DMS 273 (cell line): ENCODE measurements around the gene DHX57.

ENCODE experiments used
- DNase-seq: peaks from one replicate; lab custom pipeline; 2025; ENCODE audit not compliant: unreplicated experiment; lab: John Stamatoyannopoulos, UW

Gene DHX57

DNA sequence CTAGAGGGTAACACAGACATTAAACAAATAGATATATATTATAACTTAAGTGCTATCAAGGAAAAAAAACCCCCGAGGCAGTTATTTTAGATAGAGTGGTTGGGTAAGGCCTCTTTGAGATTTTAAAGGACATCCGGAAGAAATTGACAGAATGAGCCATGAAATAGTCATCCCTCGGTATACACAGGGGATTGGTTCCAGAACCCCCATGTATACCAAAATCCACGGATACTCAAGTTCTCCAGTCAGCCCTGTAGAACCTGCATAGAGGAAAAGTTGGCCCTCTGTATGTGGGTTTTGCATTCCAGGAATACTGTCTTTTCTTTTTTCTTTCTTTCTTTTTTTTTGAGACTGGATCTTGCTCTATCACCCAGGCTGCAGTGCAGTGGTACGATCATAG is 2.0 kb downstream of the DHX57 start:
- no peak for DNase-seq

DNA sequence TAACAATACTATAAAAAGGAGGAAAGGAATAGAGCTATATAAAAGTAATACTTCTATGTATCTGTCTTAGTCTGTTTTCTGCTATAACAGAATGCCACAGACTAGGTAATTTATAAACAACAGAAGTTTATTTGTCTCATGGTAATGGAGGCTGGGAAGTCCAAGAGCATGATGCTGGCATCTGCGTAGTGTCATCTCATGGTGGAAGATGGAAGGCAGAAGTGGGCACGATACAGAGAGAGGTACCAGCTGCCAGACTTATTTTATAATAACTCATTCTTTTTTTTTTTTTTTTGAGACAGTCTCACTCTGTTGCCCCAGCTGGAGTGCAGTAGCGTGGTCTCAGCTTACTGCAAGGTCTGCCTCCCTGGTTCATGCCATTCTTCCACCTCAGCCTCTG is 4.3 kb downstream of the DHX57 start:
- no peak for DNase-seq

DNA sequence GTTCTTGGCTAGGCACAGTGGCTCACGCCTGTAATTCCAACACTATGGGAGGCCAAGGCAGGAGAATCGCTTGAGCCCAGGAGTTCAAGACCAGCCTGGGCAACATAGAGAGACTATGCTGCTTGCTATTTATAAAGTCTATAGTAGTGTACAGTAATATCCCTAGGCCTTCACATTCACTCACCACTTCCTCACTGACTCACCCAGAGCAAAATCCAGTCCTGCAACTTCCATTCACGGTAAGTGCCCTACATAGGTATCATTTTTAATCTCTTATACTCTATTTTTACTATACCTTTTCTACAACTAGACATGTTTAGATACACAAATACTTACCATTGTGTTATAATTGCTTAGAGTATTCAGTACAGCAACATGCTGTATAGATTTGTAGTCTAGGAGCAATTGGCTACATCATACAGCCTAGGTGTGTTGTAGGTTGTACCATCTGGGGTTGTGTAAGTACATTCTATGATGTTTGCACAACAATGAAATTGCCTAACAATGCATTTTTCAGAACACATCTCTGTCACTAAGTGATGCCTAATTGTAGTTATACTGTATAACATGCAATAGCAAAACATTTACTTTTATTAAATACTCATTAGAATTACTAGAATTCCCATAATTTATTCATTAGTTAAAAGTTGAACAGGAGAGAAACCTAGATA is 8.8 kb downstream of the DHX57 start:
- no peak for DNase-seq

DNA sequence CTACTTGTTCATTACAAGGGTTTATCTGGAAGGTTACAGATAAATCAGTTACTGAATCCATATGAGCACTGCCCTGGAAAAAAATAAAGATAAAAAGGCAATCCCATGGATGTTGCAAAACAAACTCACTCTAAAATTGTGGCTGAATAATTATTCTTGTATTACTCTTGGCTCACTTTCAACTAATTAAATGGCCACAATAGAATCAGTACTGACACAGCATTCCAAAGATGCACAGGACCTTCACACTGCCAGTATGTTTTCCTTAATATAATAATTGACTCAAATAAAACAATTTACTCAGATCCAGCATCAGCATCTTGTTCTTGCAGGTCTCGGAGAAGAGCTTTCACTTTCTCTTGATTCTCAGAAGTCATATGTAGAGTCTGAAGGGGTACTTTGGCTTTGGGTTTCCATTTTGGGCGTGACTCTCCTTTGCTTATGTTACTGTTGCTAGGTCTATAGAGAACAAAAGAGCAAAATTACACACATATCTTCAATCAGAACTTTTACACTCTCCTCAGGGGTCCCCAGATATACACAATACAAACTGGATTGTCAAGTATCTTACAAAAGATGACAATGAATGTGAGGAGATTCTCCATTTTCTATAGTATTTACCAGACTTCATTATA is 12.6 kb downstream of the DHX57 start:
- no peak for DNase-seq

DNA sequence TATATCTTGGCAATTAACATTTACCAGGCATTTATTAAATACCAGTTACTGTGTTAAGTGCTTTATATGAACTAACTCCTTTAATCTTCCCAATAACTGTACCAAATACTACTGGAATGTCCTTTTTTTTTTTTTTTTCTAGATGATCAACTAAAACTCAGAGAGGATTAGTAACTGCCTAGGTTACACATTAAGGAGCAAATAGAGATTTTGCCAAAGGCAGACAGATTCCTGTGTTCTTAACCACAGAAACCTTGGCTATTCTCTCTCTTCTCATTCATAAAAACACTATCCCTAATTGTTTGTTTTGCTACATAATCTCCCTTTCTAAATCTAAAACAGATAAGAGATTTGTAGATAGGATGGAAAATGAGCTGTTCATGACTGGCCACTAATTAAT is 13.3 kb downstream of the DHX57 start:
- DNase-seq = no peak

DNA sequence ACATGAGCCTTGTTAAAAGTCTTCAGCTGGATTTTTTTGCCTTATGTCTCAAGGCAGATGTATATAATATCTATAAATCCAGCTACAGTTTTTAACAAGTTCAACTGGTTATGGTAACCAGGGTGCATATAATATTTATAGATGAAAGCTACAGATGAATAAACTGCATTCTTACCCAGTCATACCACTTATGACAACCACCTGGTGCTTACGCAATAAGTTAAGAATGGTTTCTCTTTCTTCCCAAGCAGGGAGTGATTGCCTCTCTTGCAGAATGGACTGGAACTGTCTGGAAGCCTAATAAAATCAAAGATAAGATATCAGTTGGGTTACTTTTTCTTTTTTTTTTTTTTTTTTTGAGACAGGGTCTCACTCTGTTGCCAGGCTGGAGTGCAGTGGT is 19.6 kb downstream of the DHX57 start:
- DNase-seq = no peak

DNA sequence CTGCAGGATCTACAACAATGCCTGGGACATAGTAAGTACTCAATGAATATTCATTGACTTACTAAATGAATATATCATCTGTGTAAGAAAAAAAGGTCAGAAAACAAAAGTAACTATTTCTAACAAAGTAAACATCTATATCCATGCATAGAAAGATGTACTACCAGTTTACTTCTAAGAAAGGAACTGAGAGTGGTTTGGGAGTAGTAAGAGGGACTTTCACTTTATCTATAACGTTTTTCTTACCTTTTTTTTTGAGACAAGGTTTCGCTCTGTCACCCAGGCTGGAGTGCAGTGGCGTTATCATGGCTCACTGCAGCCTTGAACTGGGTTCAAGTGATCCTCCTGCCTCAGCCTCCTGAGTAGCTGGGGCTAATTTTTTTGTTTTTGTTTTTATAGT is 25.7 kb downstream of the DHX57 start:
- DNase-seq = no peak

DNA sequence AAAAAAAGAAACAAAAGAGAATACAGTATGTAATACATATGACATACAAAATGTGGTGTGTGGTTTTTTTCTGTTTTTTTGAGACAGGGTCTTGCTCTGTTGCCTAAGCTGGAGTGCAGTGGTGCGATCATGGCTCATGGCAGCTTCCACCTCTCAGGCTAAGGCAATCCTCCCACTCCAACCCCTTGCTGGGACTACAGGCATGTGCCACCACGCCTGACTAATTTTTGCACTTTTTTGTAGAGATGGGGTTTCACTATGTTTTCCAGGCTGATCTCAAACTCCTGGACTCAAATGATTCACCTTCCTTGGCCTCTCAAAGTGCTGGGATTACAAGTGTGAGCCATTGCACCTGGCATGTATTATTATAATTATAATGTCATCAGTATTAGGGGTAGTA is 38.9 kb downstream of the DHX57 start:
- no peak for DNase-seq

DNA sequence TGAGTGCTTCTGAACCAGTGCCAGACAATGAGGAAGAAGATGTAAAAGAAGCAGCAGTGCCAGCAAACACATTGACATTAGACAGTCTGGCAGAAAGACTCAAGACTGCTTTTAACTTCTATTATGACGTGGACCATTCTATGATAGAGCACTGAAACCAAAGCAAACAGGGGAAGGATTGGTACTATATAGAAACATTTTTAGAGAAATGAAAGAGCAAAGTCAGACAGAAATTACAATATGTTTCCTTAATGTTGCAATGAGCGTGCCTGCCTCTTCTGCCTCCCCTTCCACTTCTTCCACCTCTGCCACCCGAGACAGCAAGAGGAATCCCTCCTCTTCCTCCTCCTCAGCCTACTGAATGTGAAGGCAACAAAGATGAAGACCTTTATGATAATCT is 39.7 kb downstream of the DHX57 start:
- no peak for DNase-seq

DNA sequence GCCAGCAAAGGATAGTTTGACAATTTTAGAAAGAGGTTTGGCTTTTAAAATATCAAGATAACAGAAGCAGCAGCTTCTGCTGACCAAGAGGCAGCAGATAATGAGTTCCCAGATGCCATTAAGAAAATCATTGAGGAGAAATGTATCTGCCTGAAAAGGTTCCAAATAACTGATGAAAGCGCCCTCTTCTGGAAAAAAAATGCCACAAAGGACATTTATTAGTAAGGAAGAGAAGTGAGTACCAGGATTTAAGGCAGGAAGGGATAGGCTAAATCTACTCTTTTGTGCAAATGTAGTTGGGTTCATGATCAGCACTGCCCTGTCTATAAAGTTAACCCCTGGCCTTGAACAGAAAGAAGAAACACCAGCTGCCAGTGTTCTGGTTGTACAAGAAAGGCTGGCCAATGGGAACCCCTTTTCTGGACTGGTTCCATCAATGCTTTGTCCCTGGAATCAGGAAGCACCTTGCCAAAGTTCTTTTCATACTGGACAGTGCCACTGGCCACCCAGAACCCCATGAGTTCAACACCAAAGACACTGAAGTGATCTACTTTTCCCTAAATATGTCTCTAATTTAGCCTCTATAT is 40.6 kb downstream of the DHX57 start:
- DNase-seq = peak; percentile 54

DNA sequence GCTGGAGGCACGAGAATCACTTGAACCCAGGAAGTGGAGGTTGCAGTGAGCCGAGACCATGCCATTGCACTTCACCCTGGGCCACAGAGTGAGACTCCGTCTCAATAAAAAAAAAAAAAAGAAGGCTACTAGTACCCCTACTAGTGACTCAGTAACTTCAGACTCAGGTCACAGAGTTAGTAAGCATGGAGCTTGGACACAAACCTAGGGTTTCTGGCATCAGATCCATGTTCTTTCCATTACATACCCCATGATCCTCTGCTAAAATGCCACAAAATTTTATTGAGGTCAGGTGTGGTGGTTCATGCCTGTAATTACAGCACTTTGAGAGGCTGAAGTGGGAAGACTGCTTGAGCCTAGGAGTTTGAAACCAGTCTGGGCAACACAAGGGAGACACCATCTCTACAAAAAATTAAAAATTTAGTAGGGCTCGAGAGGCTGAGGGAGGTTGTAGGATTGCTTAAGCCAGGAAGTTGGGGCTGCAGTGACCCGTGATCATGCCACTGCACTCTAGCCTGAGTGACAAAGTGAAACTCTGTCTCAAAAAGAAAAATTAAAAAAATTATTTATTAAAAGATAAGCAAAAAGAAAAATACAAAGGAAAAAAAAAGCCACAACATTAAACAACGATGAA is 45.1 kb downstream of the DHX57 start:
- DNase-seq = no peak

DNA sequence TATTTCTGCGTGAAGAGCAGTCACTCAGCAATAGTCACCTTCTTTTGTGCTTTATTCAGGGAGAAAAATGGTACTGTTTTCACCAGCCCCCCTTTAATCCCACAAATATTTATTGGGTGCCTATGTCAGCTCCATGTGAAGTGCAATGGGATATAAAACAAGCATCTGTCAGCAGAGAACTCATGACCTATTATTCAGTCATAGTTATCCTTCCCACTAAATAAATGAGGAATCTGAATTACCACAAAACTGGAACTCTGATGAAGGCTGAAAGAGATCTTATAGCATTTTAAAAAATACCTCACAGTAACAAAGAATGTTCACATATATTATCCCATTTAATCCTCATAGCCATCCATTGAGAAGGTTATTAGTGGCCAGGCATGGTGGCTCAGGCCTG is 45.8 kb downstream of the DHX57 start:
- DNase-seq = no peak

DNA sequence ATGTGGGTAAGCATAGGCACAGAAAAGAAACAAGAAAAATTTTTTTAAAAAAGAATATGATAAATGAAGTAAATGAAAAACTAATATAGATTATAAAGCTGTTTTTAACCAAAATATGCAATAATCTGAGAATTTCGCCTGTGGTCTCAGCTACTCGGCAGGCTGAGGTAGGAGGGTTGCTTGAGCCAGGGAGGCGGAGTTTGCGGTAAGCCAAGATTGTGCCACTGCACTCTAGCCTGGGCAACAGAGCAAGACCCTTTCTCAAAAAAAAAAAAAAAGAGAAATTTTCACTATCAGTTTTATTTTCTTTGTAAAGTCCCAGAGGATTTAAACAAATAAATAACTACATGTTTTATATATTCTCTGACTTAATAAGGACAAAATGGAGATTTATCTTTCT is 47.3 kb downstream of the DHX57 start:
- no peak for DNase-seq

DNA sequence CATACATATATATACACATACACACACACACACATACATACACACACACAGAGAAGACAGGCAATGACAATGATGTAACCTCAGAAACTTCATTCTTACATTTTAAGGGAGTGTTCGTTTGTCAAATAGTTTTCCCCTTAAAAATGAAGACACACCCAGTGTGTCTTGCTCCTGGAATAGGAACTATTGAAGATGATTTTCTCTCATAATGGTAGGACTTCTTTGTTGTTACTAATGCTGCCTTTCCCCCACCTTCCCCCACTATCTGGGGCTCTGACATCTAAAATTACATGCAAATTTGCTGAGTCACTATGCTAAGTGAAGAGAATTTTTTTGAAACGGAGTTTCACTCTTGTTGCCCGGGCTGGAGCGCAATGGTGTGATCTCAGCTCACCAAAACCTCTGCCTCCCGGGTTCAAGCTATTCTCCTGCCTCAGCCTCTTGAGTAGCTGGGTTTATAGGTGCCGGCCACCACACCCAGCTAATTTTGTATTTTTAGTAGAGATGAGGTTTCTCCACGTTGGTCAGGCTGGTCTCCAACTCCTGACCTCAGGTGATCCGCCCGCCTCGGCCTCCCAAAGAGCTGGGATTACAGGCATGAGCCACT is 48.1 kb downstream of the DHX57 start:
- peak; percentile 55 for DNase-seq

DNA sequence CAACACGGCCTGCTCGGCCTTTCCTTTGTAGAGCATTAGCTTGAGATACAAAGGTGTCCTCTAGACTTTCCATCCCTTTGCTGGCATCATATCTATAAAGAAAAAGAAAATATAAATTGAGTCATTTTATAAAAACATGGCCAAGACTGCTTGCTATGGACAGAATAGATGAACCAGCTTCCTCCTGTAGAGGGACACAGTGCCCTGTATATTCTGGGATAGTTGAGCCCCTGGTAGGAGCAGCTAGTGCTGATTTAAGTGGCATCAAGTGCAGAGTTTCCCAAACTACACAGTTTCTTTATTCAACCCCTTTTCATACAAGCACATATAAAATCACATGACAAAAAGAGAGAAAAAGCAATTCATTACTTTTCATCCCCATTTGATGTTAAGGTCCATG is 49.8 kb downstream of the DHX57 start:
- no peak for DNase-seq

DNA sequence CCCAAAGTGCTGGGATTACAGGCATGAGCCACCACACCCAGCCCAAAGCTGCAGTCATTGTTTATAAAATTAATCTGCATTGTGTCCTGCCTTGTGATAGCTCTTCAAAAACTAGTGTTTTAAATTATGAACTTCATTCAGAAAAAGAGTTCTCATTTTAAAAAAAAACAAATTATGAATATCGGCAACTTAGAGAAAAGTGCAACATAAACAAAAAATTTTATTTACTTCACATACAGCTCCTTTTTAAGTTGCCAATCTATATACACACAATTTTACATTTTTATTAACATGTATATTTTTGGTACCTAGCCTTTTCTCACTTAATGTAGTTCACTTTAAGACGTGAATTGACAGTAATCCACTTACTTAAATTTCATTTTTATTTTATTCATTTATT is 50.8 kb downstream of the DHX57 start:
- no peak for DNase-seq

DNA sequence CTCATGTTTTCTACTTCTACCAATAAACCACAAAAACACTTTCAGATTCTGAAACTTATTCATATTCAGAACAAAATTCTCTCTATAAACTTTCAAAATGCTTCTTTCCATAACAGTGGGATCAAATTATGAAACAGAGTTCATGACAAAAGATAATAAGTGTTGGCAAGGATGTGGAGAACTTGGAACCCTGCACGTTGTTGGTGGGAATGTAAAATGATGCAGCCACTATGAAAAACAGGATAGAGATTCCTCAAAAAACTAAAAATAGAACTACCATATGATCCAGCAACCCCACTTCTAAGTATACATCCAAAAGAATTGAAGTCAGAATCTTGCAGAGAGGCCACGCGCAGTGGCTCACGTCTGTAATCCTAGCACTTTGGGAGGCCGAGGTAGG is 52.3 kb downstream of the DHX57 start:
- DNase-seq = no peak

DNA sequence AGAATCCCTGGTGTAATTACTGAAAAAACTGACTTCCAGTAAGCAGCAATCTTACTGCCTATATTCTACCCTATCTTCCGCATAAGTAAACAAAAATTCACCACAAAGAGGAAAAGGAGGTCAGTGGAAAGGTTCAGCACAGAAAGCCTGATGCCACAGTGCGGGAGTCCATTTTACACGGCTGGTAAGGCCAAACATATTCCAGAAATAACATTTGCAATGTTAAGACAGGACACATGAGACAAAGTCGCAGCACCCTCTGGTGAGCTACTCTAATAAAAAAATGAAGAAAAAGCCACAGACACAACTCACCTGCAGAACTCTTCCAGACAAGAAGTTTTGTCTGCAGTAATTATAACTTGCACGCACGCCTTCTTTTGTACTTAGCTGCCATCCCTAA is 57.2 kb downstream of the DHX57 start:
- no peak for DNase-seq

DNA sequence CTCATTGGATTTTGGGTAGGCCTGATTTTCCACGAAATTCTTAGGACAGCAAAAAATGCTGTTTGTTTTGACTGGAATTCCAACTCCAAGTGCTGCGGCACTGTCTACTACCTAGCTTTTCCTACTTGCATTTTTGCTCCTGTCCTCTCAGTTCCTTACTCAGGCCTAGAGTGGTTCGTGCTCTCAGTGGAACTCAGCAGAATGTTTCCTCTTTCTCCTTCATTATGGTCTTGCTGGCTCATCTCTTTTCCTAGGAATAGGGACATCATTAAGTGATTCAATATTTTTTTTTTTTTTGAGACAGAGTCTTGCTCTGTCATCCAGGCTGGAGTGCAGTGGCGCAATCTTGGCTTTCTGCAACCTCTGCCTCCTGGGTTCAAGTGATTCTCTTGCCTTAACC is 59.8 kb downstream of the DHX57 start:
- DNase-seq = no peak

DNA sequence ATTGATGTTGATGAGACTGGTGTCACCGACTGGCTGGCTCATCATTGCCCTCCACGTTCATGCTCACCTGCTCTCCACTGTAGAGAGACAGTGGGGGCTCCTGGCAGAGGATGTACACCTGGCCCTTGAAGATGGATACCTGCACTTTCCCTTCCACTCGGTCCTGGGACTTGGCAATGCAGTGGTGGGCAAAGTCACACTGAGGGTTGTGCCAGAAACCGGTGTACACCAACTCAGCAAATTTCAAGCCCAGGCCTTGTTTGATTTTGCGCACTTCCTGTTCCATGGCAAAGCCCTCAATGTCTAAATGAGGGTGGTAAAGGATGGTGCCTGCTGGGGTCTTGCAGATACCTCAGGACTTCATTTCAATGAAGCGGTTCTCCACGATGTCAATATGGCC is 65.2 kb downstream of the DHX57 start:
- no peak for DNase-seq

DNA sequence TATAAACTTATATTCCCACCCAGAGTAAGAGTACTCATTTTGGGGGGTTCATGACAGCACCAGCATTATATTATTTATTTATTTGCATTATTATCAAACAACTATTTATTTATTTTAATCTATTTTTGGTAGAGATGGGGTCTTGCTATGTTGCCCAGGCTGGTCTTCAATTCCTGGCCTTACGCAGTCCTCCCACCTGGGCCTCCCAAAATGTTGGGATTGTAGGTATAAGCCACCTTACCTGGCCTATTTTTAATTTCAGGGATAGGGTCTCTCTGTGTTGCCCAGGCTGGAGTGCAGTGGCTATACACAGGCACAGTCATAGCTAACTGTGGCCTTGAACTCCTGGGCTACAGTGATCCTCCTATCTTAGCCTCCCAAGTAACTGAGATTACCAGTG is 67.1 kb downstream of the DHX57 start:
- DNase-seq = no peak

DNA sequence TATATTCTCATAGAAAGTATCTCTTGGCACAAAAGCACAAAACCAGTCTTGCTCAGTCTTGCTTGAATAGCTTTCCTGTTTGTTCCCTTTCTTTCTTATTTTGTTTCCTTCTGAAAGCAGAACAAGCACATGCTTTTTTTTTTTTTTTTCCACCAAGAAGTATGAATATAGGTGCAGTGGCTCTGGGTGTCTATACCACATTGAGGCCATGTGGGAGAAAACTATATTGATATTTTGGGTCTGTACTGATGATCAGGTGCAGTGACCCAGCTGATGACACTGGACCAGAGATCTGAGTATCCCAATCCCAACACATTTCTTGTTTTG is 69.0 kb downstream of the DHX57 start:
- no peak for DNase-seq
